NK-92 (cell line): ENCODE data around the gene NCOA1.

Source experiments
- DNase-seq: peaks from one replicate; lab custom pipeline; 2025; ENCODE audit not compliant: unreplicated experiment; lab: John Stamatoyannopoulos, UW

The NCOA1 gene

DNA sequence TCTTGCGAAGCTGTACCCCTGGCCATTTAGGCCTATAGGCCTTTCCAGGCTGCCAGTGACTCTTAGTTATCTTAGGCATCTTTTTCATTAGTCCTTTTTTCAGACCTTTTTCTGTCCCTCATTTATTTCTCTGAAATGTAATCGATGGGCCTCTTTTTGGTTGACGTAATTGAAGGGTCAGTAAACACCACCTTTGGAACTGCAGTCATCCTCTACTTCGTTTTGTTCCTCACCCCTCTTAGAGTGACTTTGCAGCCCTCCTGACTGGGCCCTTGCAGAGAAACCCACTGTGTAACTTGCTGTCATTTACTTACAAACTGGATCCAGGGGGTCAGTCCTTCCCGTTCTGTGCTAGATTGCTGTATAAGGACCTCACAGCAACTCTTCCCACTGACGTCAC is 325.4 kb downstream of the NCOA1 start:
- no peak for DNase-seq

DNA sequence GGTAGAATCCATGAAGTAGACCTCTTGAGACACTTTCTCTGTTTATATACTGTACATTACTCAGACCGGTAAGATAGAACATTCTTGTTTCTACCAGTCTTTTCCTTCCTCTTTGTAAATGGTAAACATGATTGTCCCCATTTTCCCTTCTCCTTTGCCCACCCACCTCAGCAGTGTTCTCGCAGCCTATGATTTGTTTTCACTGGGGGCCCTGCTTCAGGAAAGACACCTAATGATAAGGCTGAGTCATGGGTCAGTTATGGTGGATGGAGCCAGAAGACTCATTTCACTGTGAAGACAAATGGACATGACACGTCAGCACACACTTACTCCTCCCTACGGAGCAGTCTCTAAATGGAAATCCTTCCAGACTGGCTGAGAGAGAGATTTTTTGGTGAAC is 325.8 kb downstream of the NCOA1 start:
- no peak for DNase-seq

- no peak for DNase-seq
These were observed 327.7 kb downstream of the NCOA1 start for GRCh38 chr2:24818721-24819167.

DNA sequence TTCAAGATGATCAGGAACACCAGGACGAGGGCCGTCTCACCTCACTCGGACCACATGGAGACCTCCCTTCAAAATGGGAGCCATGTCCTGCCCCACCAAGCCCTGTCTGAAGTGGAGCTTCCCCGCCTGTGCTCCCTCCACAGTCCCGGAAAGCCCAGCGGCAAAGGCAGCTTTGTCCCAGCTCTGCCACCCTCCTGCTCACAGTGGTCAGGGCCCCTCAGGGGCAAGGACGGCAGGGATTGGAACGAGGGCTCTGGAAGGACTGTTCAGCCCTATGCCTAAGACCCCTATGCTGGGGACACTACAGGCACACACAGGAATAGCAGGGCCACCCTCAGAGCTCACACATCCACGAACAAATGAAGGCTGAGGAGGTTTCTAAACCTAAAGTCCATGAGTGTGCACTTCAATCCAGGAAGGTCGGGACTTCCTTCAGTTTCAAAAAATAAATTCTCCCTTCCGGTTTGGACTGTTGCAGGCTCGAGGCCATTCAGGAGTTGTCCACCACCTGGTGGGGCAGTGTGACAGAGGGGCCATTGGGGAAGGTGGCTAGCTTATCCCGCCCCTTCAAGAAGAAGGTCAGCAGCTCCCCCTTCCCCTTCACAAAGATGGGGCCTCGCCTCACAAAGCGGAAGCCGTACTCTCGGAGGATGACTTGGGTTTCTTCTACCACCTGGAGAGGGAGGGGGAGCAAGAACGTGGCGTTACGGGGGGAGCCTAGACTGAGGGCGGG is 328.6 kb downstream of the NCOA1 start:
- no peak for DNase-seq

DNA sequence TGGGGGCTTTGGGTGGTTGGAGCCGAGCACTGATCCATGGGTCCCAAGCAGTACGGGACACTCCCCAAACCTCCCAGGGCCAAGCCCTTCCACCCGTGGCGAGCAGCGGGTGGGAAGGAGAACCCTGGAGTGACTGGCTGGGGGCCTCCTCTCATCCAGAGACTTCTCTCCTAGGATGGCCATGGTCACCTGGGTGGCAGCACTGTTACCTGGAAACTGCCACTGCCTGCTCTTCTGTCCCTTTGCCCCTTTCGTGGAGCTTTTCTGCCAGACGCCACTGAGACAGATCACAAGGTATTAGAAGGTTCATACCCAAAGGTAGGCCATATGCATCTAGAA is 329.1 kb downstream of the NCOA1 start:
- no peak for DNase-seq
